ENCODE measurements around the gene RPS19. TPM values are rescaled to one million over a fixed set of nuclear protein-coding genes. Genes with fewer than 3 reads are reported as not detected.
A peak's percentile ranks its signal among the peaks of the same experiment; 100 is the strongest.

The RPS19 gene
- total and polyA plus RNA-seq, 10 of the 15 experiments (the other 5 are each of a cell fraction or from before 2014, with no cell fraction given): 2,615 to 5,578 (median 4,127) TPM

- ChIA-PET RAD21 (ENCODE audit: unreplicated experiment) (interaction anchor here (0.9 to 7.1 kb wide), 6 partner anchors 14 to 58 kb away, joined by 3 to 120 read pairs (median 14); partner anchors contain the start of genes CD79A and RPS19), SMC1A (ENCODE audit: uncharacterized antibody, unreplicated experiment) (interaction anchor here (0.6 to 3.6 kb wide), 10 partner anchors 11 to 72 kb away, joined by 3 to 37 read pairs (median 4); partner anchors contain the start of genes CD79A, RABAC1 and RPS19), CTCF (interaction anchor here (0.9 to 10.8 kb wide), 8 partner anchors 11 to 65 kb away, joined by 3 to 136 read pairs (median 6); partner anchors contain the start of genes CD79A and RPS19), POLR2A (interaction anchor here (0.8 to 6.9 kb wide), 4 partner anchors 11 to 58 kb away, joined by 3 to 90 read pairs (median 24); partner anchors contain the start of genes CD79A and ERFL)
- intact Hi-C loops (cut with micrococcal nuclease; ENCODE audit: unreplicated experiment): loop anchor here (2.0 kb wide), 1 partner anchor 47 kb away; no protein-coding TSS in a partner anchor
- Histone ChIP-seq H3K4me1 (ENCODE audit: control insufficient read depth, insufficient read depth, low read length) (peaks cover 30% of the 10 kb centered on the region), H3K79me2 (ENCODE audit: control insufficient read depth, insufficient read depth, low read length) (peaks cover 52% of the 10 kb centered on the region), H3K4me2 (ENCODE audit: control insufficient read depth, insufficient read depth) (peak overlapping the region; percentile 100), H3K36me3 (ENCODE audit: control insufficient read depth in 2 of 2, insufficient read depth in 2 of 2, low read length in 1 of 2) (peaks cover 18 to 19% of the 10 kb centered on the region in 2 experiments; a peak in 3 of 4 replicates), H4K20me1 (ENCODE audit: control insufficient read depth, insufficient read depth) (no peaks in the 10 kb centered on the region), H2AFZ (ENCODE audit: control insufficient read depth, low read depth, low read length) (no peak overlapping the region), H3K9ac (ENCODE audit: control insufficient read depth, insufficient read depth, low read length) (peak overlapping the region; percentile 83), H3K27ac (ENCODE audit: control insufficient read depth, insufficient read depth) (peak overlapping the region; percentile 95), H3K27me3 (replicated peaks in 1 of 2; ENCODE audit: control insufficient read depth in 2 of 2, insufficient read depth in 2 of 2, low read length in 1 of 2) (no peaks in the 10 kb centered on the region), H3K4me3 (peak overlapping the region; percentile 70), H3K9me3 (replicated peaks; ENCODE audit: control insufficient read depth, insufficient read depth, low read length) (no peaks in the 10 kb centered on the region)
- peak; percentile 36 for ATAC-seq
- no peak for DNase-seq (ENCODE audit: low read depth, low spot score)
- WGBS (ENCODE audit: insufficient coverage, insufficient replicate concordance, low lambda C conversion rate, missing lambda C conversion rate): 20% methylated on average over 17 of the region's 17 CpGs
- no TSS peak for BruUV-seq (replicated peaks)
- no peak for FAIRE-seq
- in situ Hi-C loops (cut with MboI): no loop called here
- TF ChIP-seq EGR1 (IDR thresholded peaks at IDR 0.05; ENCODE audit: borderline replicate concordance in 1 of 2, low read depth in 2 of 2, low read length in 2 of 2) (peak in 1 of 2 experiments; percentile 78; a peak in 2 of 3 replicates), POU2F2 (IDR thresholded peaks at IDR 0.05; ENCODE audit: borderline replicate concordance, low read depth, low read length) (0 out of 3 replicates have a peak, but pooled peaks have one; percentile 1), SMARCA5 (IDR thresholded peaks at IDR 0.05) (peak; percentile 42; the same call in 1 of the 2 replicates), IKZF1 (conservative IDR thresholded peaks at IDR 0.05) (peak; percentile 73), ESRRA (IDR thresholded peaks at IDR 0.05; ENCODE audit: low read length) (peak; percentile 74; the same call in 1 of the 2 replicates), YY1 (IDR thresholded peaks at IDR 0.05; ENCODE audit: low read depth, low read length) (peak; percentile 49; the same call in 1 of the 2 replicates), FOXM1 (IDR thresholded peaks at IDR 0.05; ENCODE audit: low read depth, low read length) (0 out of 2 replicates have a peak, but pooled peaks have one; percentile 16), RAD21 (IDR thresholded peaks at IDR 0.05; ENCODE audit: insufficient read depth, low read depth, low read length) (peak; percentile 64), RUNX3 (IDR thresholded peaks at IDR 0.05; ENCODE audit: low read length) (peak; percentile 85), BCL3 (IDR thresholded peaks at IDR 0.05; ENCODE audit: borderline replicate concordance, insufficient read depth, low read depth, low read length, poor library complexity, severe bottlenecking) (peak; percentile 38), BACH1 (IDR thresholded peaks at IDR 0.05; ENCODE audit: borderline replicate concordance) (peak; percentile 60; the same call in 1 of the 2 replicates), SMC3 (IDR thresholded peaks at IDR 0.05; ENCODE audit: borderline replicate concordance, low read length) (peak; percentile 37; the same call in 1 of the 2 replicates), PML (IDR thresholded peaks at IDR 0.05; ENCODE audit: low read length) (no peak), EP300 (IDR thresholded peaks at IDR 0.05; ENCODE audit: borderline replicate concordance in 1 of 2, control insufficient read depth in 1 of 2, low read depth in 2 of 2, low read length in 2 of 2) (peak in 1 of 2 experiments; percentile 18; a peak in 1 of 4 replicates), CBFB (IDR thresholded peaks at IDR 0.05; ENCODE audit: low read depth) (0 out of 2 replicates have a peak, but pooled peaks have one; percentile 13), SMAD1 (IDR thresholded peaks at IDR 0.05; ENCODE audit: low read depth, partially characterized antibody) (no peak), NR2F1 (conservative IDR thresholded peaks at IDR 0.05) (peak; percentile 52), CEBPZ (IDR thresholded peaks at IDR 0.05; ENCODE audit: low read depth, low read length) (no peak), POLR2A (IDR thresholded peaks at IDR 0.05; ENCODE audit: low read depth, low read length) (peak; percentile 58)
Observed at GRCh38 chr19:41887711-41888382, 27.8 kb downstream of the RPS19 start.

Measured in GM12878 (cell line).